CD4-positive, alpha-beta T cell treated with Interferon alpha-2 for 1 hour (primary cell): ENCODE measurements around the gene SPATA2.
"Not testable (repeated sequence)": the region's sequence is repeated elsewhere in the genome, so short reads cannot be mapped to it uniquely, and the experiment has no call there.

Experiments used
- DNase-seq, 2 donors: peaks; one replicate each; pipeline ENCODE4 v3.0.0-alpha.2; 2020 to 2022

SPATA2 gene, protein sequence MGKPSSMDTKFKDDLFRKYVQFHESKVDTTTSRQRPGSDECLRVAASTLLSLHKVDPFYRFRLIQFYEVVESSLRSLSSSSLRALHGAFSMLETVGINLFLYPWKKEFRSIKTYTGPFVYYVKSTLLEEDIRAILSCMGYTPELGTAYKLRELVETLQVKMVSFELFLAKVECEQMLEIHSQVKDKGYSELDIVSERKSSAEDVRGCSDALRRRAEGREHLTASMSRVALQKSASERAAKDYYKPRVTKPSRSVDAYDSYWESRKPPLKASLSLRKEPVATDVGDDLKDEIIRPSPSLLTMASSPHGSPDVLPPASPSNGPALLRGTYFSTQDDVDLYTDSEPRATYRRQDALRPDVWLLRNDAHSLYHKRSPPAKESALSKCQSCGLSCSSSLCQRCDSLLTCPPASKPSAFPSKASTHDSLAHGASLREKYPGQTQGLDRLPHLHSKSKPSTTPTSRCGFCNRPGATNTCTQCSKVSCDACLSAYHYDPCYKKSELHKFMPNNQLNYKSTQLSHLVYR

DNA sequence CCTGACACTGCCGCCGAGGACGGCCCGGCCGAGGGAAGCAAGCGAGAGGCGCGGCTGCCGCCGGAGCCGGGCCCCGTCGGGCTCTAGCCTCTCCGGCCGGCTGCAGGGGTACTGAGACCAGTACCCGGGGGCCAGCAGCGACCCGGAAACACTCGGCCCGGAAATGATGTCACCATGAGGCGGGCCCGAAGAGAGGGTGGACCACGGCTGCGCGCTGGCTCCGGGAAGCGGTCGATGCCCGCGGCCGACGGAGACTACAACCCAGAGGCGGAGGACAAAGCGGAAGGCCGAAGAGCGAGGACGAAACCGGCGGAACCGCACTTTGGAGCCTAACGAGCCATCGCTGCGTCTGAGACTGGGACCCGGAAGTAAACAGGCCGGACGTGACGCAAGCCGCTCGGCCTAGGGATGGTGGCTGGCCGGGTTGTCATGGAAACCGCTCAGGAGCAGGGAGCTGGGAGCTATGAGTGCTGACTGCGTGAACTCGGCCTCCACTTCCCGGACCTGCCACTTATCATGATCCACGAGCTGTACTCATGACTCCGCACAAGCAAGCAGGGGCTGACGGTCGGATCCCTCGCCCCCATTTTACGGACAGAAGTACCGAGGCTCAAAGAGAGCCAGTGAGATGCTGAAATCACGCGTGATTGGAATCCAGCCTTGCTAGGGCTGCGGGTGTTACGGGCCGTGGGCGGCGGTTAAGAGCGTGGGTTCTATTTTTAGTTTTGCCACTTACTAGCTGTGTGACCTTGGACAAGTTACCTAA lies at the start of gene SPATA2:
SPATA2 (minus strand) TSS at position 150 of the 766 bp plus-strand sequence. CDS start 7,039 bp downstream, outside the sequence.
- DNase-seq = peak; percentile 94

DNA sequence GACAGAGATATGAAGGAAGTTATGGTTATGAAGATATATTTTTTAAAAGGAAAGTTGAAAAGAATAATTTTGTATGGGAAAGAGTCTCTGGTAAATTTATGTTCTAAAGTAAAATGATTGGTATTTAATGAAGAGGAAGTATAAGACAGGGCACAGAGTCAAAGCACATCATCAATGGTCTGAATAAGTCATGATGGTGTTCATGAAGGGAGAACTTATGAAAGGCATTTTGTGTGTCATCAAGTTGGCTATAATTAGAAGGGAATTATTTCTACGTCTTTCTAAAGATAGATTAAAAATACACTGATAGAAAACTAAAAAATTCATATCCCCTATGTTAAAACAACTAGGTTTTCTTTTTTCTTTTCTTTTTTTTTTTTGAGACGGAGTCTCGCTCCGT lies 46.1 kb upstream of the SPATA2 start:
- no peak for DNase-seq

DNA sequence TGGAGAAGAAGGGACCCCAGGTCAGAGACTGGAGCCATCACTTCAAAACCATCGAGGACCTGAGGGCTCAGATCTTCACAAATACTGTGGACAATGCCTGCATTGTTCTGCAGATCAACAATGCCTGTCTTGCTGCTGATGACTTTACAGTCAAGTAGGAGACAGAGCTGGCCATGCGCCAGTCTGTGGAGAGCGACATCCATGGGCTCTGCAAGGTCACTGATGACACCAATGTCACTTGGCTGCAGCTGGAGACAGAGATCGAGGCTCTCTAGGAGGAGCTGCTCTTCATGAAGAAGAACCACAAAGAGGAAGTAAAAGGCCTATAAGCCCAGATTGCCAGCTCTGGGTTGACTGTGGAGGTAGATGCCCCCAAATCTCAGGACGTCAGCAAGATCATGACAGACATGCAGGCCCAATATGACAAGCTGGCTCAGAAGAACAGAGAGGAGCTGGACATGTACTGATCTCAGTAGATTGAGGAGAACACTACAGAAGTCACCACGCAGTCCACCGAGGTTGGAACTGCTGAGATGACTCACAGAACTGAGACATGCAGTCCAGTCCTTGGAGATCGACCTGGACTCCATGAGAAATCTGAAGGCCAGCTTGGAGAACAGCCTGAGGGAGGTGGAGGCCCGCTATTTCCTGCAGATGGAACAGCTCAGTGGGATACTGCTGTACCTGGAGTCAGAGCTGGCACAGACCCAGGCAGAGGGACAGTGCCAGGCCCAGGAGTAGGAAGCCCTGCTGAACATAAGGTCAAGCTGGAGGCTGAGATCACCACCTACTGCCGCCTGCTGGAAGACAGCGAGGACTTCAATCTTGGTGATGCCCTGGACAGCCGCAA lies 42.0 kb upstream of the SPATA2 start:
- DNase-seq = not testable (repeated sequence)

DNA sequence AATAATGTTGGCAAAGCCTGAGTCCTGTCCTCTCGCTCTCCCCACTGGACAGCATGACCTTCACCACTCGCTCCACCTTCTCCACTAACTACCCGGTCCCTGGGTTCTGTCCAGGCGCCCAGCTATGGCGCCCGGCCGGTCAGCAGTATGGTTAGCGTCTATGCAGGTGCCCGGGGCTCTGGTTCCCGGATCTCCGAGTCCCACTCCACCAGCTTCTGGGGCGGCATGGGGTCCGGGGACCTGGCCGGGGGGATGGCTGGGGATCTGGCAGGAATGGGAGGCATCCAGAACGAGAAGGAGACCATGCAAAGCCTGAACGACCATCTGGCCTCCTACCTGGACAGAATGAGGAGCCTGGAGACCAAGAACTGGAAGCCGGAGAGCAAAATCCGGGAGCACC lies 41.4 kb upstream of the SPATA2 start:
- DNase-seq = no peak

DNA sequence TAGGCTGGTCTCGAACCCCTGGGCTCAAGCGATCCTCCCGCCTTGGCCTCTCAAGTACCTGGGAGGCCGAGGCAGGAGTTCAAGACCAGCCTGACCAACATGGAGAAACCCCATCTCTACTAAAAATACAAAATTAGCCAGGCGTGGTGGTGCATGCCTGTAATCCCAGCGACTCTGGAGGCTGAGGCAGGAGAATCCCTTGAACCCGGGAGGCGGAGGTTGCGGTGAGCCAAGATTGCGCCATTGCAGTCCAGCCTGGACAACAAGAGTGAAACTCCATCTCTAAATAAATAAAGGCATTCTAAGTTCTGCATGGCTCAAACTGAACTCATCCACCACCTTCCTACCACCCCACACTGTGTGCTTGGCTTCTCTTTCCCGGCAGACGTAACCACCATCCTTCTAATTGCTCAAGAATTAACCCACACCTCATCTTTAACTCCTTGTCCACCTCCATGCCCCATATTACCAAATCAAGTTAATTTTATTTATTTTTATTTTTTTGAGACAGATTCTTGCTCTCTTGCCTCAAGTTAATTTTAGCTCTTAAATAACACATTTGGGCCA lies 40.6 kb upstream of the SPATA2 start:
- DNase-seq = not testable (repeated sequence)

DNA sequence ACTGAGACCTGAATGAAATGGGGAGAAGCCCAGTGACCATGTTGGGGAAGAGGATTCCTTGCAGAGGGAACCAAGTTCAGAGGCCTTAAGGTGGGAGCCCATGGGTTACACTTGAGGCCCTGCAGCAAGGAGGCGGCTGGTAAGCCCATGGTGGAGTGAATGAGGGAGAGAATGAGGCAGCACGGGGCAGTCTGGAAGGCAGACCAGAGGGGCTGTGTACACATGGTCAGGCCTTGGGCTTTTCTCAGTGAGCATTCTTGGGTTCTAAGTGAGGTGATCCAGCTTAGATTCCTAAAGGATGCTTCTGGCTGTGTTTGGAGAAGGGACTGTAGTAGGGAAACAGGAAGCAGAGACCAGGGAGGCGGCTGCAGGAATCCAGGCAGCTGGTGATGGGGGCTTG lies 39.8 kb upstream of the SPATA2 start:
- no peak for DNase-seq

DNA sequence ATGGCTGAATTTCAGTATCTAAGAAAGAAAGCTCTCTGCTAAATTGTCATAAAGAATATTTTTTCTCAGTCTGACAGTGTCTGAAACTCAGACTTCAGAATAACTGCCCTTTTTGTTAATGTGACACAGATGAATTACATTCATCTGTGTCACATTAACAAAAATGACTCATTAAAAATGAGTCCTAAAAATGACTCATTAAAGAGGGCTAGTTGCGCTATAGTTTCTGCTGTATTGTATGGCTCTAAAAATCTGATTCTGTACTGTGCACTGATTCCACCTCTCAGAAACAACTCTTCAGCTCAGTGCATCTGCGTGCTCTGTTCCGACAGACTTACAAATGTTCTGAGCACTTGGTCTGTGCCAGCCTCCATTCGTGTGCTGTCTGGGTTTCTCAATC lies 35.8 kb upstream of the SPATA2 start:
- DNase-seq = no peak

DNA sequence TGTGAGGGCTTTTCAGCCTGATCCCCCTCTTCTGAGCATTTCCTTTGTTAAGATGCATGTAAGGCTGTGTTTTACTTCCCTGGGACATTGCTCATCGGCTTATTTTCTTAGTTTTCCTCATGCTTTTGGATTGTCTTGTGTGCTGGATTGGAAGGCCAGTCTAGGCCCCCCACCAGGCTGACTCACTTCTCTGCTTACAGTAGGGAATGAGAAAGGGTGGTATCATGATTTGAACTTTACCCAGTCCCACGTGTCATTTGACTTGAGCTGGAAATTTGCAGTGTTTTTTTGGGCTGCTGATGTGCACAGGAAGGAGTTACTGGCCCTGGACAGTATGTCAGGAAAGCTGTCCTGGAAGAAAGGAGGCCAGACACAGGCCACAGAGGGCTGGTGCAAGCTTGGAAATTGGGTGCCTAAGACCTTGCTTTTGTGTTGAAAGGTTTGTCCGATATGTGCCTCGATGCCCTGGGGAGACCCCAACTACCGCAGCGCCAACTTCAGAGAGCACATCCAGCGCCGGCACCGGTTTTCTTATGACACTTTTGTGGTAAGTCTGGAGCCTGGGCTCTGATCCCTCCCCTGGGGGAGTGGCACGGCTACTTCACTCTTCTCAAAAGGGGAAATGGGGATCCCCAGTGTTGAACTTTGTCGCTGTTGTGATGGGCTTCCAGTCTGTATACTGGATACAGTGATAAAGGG lies 33.6 kb upstream of the SPATA2 start:
- no peak for DNase-seq

DNA sequence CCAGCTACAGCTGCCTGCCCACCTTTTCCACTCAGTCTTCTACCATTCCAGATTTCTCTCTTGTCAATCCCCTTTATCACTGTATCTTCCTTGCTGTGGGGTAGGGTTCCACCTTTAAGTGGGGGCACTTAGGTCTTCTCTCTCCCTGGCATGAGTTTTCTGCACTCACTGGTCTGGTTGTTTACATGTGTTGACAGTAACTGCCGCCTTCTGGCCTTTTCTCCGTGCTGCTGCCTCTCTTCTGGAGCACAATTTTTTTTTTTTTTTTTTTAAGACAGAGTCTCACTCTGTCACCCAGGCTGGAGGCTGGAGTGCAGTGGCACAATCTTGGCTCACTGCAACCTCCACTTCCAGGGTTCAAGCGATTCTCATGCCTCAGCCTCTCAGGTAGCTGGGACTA lies 32.8 kb upstream of the SPATA2 start:
- DNase-seq = no peak

DNA sequence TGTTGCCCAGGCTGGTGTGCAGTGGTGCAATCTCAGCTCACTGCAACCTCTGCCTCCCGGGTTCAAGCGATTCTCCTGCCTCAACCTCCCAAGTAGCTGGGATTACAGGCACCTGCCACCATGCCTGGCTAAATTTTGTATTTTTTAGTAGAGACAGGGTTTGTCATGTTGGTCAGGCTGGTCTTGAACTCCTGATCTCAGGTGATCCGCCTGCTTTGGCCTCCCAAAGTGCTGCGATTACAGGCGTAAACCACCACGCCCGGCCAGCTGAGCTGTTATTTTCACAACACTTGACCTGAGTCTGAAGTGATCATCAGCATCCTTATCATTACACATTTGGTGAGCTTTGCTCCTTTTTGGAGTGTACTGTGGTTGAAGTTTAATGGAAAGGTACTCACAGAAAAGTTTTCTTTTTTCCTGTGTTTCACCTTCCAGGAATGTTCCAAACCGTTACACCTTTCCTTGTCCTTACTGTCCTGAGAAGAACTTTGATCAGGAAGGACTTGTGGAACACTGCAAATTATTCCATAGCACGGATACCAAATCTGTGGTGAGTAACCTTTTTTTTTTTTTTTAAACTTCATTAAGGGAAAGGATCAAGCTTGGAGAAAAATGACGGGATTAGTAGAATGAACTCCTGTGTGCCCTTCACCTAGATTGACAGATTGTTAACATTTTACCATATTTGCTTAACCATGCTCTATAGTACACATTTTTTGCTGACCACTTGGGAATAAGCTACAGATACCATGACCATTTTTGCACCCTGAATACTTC lies 30.6 kb upstream of the SPATA2 start:
- DNase-seq = no peak

DNA sequence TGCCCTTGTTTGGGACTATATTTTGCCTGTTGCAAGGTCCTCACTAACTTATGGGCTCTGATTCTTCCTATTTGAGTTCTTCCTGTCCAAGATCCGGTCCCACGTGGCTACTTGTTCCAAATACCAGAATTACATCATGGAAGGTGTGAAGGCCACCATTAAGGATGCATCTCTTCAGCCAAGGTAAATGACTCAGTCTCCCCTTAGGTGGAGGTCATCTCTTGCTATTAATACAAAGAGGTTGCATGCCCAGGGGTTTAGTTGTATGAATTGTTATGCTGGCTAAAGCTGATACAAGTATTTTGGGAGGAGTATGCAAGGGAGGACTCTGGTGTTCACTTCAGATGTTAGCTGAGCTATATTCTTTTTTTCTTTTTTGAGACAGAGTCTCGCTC lies 30.0 kb upstream of the SPATA2 start:
- DNase-seq = no peak

DNA sequence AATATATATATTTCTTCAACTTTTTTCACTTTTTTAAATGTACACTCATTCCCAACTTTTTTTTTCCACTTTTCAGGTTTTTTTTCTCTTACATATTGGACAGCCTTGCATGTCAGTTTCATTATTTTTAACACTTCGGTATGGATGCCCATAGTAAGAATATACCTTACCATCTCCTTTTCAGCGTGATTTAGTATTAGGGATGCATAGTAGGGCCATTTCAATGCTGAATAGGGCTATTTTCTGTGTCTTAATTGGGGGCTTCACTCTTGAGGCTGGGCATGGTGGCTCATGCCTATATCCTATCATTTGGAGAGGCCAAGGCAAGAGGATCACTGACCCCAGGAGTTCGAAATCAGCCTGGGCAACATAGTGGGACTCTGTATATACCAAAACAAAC lies 27.6 kb upstream of the SPATA2 start:
- DNase-seq = no peak

DNA sequence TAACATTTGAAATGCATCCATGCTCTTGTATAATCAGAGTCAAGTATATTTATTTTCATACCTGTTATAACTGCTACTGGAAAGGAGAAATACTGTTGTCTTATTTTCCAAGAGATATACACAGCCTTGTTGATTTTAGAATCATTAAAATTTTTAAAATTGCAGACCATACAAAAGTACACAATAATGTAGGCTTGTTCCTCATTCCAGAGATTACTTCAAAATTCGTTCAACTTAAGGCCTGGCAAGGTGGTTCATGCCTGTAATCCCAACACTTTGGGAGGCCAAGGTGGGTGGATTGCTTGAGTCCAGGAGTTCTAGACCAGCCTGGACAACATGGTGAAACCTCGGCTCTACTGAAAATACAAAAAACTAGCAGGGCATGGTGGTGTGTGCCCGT lies 27.0 kb upstream of the SPATA2 start:
- no peak for DNase-seq

DNA sequence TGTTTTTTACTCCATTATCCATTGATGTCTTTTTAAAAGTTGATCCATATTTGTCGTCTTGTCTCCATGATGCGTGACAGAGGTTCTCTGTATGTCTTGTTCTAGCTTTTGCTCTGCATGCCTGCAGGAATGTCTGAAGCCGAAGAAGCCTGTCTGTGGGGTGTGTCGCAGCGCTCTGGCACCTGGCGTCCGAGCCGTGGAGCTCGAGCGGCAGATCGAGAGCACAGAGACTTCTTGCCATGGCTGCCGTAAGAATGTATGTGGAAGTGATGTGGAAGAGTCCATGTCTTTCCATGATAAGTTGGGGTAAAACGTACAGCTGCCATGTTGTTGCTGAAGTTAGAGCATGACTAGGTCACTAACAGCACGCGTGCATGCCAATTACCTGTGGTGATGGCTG lies 26.1 kb upstream of the SPATA2 start:
- DNase-seq = no peak

DNA sequence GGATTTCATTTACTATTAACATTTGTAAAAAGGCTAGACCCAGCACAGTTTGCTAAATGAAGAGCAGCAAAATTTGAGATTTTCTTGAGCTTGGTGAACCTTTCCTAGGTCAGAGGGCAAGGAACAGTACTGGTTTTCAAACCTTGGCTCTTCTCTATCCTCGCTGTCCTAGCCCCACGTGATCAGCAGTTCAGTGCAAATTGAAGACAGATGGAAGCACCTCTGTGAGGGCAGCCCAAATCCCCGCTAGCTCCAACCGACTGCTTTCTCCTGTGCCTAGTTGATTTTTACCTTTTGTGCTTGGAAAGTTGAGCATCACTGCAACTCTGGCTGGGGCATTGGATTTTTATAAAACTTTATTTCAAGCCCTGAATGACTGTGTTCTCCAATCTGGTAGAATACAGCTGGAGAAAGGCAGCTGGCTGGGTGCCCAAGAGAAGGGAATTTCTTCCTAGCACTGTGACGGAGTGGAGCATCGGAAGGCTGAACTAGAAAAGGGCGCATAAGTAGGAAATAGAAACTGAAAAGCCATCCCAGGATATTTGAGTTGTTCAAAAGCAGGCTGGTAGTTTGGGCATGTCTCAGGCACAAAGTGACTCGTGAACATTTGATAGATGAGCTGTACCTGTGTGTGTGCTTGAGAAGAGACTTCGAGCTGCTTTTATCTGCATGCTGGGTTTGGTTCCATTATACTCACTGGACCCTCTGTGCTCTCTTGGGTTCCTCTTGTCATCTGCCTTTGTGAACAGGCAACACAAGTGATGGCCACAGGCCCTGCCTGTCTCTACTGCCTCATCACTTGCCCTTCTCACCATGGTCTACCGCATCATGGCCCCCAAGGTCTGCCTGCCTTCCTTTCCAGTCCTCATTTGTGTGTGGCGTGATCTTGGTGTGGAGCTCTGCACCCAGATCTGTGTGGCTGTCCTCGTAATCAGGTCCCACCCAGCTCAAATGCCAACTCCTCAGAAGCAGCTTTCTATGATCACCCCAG lies 23.1 kb upstream of the SPATA2 start:
- no peak for DNase-seq

DNA sequence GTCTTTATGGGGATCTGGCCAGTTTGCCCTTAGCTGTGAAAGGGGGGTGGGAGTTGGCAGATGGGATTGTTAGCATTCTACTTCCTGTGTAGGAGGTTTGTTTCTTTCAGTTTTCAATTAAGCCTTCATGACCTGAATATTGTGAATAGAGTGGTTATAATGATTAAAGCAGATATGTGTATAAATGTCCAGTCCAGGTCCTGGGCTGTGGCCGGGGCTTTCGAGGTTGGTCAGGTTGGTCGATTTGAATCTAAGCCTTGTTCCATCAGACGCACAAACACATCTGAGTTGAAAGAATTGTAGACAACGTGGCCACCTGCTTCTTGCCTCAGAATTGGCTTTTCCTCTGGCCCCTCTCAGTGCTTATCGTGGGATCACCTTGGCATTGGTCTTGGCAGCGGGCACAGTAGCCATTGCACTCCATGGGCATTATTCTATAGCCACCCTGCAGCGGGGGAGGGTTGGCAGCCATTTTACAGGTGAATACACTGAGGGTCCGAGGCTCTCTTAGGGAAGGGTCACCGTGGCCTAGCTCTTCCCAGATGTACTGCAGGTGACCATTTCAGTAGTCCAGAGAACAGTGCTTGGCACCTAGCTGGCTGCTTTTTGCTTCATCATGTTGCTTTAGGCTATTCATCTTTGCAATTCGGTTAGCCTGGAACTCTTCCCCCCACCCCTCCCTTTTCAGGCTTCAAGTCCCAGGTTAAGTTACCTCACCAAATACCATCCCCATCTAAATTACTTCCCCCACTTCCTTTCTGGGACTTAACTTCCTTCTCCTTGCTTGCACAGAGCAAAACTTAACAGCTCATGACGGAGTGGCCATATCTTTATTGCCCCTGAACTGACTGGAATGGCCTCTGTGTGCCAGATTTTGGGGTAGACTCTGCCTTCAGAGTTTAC lies 21.9 kb upstream of the SPATA2 start:
- DNase-seq = peak in 1 of 2 donors; percentile 27

DNA sequence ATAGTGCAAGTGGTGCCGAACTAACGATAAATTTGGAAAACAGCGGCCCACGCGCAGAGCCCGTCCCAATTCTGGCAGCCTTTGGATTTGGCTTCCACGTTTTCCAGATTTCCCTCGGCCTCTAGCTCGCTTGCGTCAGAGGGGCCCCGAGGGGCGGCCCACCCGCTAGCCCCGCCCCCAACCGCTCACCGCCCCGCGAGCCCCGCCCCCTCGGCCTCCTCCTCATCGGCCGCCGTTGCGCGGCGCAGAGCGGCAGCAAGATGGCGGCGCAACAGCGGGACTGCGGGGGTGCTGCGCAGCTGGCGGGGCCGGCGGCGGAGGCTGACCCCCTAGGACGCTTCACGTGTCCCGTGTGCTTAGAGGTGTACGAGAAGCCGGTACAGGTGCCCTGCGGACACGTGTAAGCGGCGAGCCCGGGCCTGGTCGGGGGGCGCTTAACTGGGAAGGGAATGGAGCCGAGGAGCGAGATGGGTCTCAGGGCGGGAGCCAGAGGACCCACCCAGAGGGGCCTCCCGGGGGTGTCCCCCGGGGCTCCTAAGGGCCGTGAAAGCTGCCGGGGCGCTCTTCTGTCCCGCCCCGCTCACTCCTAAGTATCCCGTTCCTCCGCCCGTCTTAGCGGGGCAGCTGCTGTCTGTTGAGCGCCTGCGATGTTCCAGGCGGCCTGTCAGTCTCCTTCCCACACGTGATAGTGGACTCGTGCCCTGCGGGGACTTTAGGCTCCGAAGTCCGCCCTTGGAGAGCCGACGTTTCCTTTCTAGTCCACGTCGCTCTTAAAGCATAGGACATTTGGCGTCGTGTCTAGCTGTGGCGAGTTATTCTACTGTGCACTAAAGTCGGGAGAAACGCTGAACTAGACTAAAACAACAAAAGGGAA lies 21.1 kb upstream of the SPATA2 start, which contains the start of gene RNF114:
RNF114 (plus strand) TSS at position 245 of the 874 bp plus-strand sequence; CDS start at position 261, 16 bp downstream.
- peak; percentile 90 to 94 for DNase-seq

DNA sequence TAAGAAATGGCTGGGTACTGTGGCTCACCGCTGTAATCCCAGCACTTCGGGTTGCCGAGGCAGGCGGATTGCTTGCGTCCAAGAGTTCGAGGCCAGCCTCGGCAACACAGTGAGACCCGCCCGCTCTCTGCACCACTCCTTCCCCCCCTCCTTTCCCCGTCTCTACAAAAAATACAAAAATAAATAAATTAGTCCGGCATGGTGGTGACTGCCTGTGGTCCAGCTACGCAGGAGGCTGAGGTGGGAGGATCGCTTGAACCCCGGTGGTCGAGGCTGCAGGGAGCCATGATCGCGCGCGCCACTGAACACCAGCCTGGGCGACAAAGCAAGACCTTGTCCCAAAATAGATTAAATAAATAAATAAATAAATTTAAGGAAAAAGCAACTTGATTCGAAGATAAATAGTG lies 20.4 kb upstream of the SPATA2 start:
- DNase-seq = no peak
